RKO (cell line): ENCODE data around the gene NME4.

ENCODE experiments used
- DNase-seq: peaks from one replicate; pipeline ENCODE4 v3.0.0-alpha.2; 2016; ENCODE audit warnings: low spot score

Gene NME4

DNA sequence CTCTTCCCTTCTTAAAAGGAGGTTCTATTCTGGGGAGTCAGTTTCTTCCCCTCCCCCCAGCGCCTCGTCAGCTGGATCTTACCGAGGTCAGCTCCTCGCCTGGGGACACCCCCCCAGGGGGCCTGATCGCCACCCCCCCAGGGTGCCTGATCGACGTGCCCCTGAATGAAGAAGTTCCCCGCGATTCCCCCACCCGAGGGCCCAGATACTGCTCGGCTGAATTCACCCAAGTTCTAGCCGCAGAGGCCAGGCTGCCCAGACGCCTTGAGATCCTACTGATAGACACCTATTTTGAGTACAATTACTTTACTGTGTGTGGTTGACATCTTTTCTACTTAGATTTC lies 29.9 kb downstream of the NME4 start:
- DNase-seq, result no peak

DNA sequence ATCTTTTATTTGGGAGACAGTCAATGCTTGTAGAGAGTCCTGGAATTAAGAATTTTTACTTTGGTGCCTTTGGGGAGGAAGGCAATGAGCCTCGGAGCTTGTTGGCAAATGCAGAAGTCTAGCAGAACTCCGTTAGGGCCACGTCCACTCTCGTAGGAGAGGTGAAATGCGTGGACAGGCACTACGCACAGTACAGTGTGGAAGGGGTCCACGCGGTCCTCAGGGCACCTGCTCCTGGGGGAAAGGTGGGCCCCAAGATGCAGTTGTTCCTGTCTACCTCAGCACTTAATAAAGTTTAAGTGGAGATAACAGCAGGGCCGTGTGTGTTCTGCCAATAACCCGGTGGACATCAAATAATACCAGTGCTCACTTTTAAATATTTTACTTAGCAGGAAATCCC lies 30.3 kb downstream of the NME4 start:
- DNase-seq, result no peak

DNA sequence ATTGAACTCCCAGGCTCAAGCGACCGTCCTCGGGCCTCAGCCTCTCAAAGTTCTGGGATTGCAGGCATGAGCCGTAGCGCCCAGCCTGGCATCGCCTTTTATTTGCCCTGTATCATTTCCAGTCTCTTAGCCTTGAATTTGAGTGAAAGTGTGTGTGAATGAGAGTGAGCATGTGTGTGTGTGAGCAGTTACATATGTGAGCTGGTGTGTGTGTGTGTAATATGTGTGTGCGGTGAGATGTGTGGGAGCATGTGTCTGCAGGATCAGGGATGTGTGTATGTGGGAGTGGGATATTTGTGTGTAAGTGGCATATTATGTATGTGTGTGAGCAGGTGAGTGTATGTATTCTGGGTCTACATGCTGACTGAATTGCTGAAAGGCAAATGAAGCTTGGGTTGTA lies 33.9 kb downstream of the NME4 start:
- DNase-seq, result no peak

DNA sequence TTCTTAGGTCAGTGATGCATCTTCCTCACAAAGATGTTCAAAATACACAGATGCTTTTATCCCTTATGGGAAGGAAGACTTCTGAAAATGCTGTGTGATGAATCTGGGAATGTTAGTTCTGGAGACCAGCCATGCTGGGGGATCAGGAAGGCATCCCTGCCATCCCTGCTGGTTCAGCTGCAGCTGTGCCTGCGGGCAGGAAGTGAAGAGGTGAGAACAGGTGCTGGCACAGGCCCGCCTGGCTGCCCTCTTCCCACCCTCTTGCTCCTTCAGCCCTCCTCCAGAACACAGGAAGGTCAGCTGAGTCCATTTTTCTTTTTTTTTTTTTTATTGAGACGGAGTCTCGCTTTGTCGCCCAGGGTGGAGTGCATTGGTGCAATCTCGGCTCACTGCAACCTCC lies 43.6 kb downstream of the NME4 start:
- no peak for DNase-seq

DNA sequence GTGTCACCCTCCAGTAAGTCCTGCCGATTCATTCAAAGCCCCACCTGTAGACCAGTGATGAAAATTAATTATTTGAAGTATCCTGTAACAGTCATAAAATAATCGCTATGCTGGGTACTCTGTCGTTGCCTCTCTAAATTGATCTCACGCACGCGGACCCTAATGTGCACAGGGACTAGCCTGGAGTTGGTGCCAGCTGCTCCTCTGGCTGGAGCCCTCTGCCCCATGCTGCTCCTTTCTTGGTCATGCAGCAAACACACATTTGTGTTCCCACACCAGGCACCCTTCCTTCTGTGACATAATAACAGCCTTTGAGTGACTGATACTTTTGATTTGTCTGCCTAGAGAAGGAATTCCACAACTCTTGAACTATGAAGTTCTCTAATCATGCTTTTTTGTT lies 44.4 kb downstream of the NME4 start:
- DNase-seq, result no peak

DNA sequence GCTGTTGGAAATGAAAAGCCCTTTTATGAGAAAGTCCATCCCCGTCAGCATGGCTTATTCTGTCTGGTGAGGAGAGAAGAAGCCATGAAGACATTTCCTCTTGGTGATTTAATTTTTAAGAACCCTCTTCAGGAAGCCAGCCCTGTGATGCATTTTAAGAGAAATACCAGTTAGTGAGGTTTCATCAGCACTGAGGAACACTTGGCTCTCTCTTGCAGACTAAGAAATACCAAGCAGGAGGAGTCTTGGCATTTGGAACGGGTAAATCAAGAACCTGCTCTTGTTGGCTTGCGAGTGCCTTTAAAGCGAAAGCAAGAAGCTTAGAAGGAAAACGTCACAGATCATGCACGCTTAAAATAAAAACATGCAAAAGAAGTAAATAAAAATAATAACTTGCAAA lies 46.0 kb downstream of the NME4 start:
- DNase-seq, result no peak

DNA sequence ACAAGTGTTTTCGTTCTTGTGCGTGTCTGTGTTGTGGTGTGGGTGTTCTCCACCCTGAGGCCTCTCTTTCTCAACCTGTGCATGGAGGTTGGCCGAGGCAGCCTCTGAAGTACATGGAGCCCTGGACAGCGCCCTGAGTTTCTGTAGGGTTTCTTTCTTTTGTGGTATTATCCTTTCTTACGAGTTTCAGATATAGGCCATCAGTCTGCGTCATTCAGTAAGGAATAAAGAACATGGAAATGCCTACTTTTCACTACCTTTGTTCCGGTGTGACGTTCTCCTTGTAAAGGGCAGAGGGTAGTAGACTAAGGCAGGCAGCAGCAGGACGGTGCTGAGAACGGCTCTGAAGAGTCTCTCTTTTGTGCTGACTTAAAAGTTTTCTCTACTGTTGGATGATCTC lies 47.0 kb downstream of the NME4 start:
- no peak for DNase-seq

DNA sequence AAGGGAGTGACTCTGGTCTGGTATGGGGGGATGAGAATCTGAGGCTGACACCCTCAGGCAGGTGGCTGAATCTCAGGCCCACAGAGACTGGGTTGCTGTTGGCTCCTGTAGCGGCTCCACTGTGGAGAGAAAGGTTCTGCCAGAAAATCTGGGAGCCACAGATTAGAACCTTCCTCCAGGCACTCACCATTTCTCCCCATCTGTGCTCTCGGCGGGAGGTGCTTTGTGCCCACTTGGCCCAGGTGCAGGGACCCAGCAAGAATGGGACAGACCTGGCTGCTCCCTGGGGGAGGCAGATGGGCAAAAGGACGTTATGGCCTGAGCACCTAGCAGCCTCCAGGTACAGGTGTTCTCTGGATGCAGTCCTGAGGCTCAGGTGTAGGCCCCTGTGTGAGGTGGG lies 48.6 kb downstream of the NME4 start:
- DNase-seq, result no peak
